SH-SY5Y (cell line): Measurements from ENCODE around the gene RNF167.

Source experiments
- GATA2 ChIP-seq: IDR thresholded peaks from 2 replicates; pipeline ENCODE4 v1.6.1; 2011; ENCODE audit warnings: mild to moderate bottlenecking, low read depth, low read length
- GATA3 ChIP-seq: IDR thresholded peaks from 2 replicates; pipeline ENCODE4 v1.6.1; 2011; ENCODE audit warnings: low read depth, mild to moderate bottlenecking, low read length, moderate library complexity

GRCh38 chr17:4987767-4988567 is 47.9 kb downstream of the RNF167 start:
- TF ChIP-seq GATA2 (no peak), GATA3 (no peak)
